ENCODE measurements around the gene LAMB1. TPM values are rescaled to one million over a fixed set of nuclear protein-coding genes. Genes with fewer than 3 reads are reported as not detected.

Gene LAMB1
- total and polyA plus RNA-seq, 2 of the 13 experiments (the other 11 are each of a cell fraction or from before 2014, with no cell fraction given): 109 to 124 TPM

- WGBS (ENCODE audit: low lambda C conversion rate): 100% methylated on average over 2 of the region's 2 CpGs
- TF ChIP-seq ZNF557 (CRISPR knock-in tag; IDR thresholded peaks at IDR 0.05) (no peak), ZNF512B (CRISPR knock-in tag; IDR thresholded peaks at IDR 0.05; ENCODE audit: borderline replicate concordance) (no peak), ETV5 (CRISPR knock-in tag; IDR thresholded peaks at IDR 0.05; ENCODE audit: borderline replicate concordance) (no peak), ZFP82 (CRISPR knock-in tag; IDR thresholded peaks at IDR 0.05; ENCODE audit: borderline replicate concordance) (no peak), ZNF501 (CRISPR knock-in tag; IDR thresholded peaks at IDR 0.05) (no peak), HNRNPK (IDR thresholded peaks at IDR 0.05; ENCODE audit: low read depth, low read length, poor library complexity, severe bottlenecking) (no peak), ARID3A (IDR thresholded peaks at IDR 0.05; ENCODE audit: low read depth, low read length) (no peak)
- FAIRE-seq (no peak), ATAC-seq (no peak), DNase-seq (ENCODE audit: low spot score) (no peak)
- no peak overlapping the region for H2AFZ ChIP-seq (ENCODE audit: low read length)
- H3K9ac ChIP-seq (ENCODE audit: insufficient read depth, low read depth, low read length): no peak overlapping the region
- H3K4me2 ChIP-seq (ENCODE audit: low read depth, low read length): no peak overlapping the region
- H3K27me3 ChIP-seq (ENCODE audit: control insufficient read depth in 1 of 2, insufficient read depth in 2 of 2, low read length in 2 of 2): no peaks in the 10 kb centered on the region
- H4K20me1 ChIP-seq (ENCODE audit: insufficient read depth, low read length): no peaks in the 10 kb centered on the region
- POLR2A ChIA-PET: no interaction called here
- no peaks in the 10 kb centered on the region for H3K79me2 ChIP-seq (ENCODE audit: insufficient read depth, low read length)
- no TSS peak for BruUV-seq (replicated peaks)
- no peak overlapping the region for H3K4me3 ChIP-seq (replicated peaks in 1 of 3; ENCODE audit: insufficient read depth in 1 of 3, low read depth in 2 of 3, low read length in 3 of 3)
- no peaks in the 10 kb centered on the region for H3K9me3 ChIP-seq (ENCODE audit: low read length)
- in situ Hi-C loops (cut with HindIII; ENCODE audit: extremely low pct_ligation_motif_present, low pct_unique_long_range_greater_than_20kb) (no loop called here), intact Hi-C loops (cut with micrococcal nuclease; ENCODE audit: unreplicated experiment) (no loop called here)
- no peak overlapping the region for H3K27ac ChIP-seq (ENCODE audit: extremely low read length, insufficient read depth, low read length)
- CTCF ChIA-PET (ENCODE audit: low intra/inter-chr PET ratio, low total read pairs): no interaction called here
- peaks cover 20 to 53% of the 10 kb centered on the region in 2 experiments for H3K36me3 ChIP-seq (replicated peaks in 1 of 2; ENCODE audit: control insufficient read depth in 1 of 2, insufficient read depth in 2 of 2, low read length in 2 of 2)
- H3K4me1 ChIP-seq (ENCODE audit: insufficient read depth, low read length): peaks cover 25% of the 10 kb centered on the region
Measured at GRCh38 chr7:107945332-107945731, 57.6 kb downstream of the LAMB1 start.

Measured in HepG2 (cell line).